GM19467 (cell line): Measurements from ENCODE around the gene IFIT3.
"Not testable (repeated sequence)": the region's sequence is repeated elsewhere in the genome, so short reads cannot be mapped to it uniquely, and the experiment has no call there.

Source experiments
- ATAC-seq: cut with Tn5 transposase; IDR thresholded peaks from one replicate; pipeline ENCODE4 v1.9.1; 2021; ENCODE audit warnings: mild to moderate bottlenecking, moderate library complexity; ENCODE audit not compliant: unreplicated experiment

IFIT3 gene

DNA sequence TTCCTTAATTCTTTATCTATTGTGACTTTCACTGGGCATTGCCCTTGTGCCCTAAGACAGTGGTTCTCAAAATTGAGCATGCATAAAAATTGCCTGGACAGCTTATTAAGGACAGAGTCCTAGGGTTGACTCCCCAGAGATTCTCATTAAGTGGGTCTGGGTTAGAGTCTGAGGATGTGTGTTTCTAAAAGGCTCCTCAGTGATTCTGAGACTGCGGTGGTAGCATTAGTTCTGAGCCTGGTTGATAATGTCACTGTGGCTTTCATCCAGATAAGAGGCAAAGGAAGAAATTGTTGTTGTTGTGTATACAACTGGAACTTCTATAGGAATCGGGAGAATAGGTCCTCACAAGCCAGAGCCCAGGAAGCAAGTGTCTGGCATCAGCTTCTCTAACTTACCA is 24.6 kb upstream of the IFIT3 start:
- ATAC-seq: no peak

DNA sequence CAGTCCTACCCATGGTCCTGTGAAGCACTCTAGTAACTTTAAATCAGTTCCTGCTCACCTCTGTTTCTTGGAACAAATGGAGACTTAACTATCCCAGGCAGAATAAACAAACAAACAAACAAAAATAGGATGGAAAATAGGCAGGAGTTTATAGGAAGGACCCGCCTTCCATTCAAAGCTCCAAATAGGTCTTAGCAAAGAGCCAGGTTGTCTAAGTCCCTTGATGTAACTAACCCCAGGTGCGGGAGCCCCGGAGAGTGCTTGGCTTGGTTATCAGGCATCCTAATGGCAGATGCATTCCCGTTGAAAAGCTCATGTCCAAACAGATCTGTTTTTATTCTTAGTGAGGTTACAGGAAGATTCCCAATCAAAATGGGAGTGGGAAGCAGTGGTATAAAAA is 23.8 kb upstream of the IFIT3 start:
- ATAC-seq: no peak

DNA sequence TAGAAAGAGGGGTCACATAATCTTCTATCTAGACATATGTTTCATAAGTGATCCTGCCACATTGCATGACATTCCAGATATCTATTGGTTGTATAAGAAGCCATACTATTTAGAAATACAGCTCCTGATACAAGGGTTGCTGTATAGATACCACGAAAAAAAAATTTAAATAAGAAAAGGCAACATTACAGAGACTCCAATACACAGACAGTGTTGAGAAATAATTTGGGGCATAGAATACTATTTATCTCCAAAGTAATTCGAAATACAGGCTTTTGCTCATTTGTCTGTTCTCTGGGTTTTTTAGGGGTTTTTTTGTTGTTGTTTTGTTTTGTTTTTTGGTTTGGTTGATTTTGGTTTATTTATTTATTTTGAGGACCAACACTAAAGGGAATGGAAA is 23.4 kb upstream of the IFIT3 start:
- ATAC-seq: no peak

DNA sequence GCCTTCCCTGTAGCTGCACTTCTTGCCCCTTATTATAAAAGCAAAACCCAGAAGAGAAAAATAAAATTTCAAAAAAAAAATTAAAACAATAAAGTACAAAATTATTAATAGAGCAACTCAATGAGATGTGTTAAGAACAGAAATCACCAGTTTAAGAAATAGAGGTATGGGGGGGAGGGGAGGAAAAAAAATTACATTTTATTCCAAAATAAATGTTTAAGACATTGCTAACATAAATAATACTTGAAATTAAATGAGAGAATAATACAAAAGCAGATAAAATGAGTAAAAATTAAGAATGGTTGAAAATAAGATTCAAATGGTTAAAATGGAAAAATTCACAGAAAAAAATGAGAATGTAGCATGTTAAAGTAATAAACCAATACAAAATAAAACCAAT is 22.9 kb upstream of the IFIT3 start:
- no peak for ATAC-seq

DNA sequence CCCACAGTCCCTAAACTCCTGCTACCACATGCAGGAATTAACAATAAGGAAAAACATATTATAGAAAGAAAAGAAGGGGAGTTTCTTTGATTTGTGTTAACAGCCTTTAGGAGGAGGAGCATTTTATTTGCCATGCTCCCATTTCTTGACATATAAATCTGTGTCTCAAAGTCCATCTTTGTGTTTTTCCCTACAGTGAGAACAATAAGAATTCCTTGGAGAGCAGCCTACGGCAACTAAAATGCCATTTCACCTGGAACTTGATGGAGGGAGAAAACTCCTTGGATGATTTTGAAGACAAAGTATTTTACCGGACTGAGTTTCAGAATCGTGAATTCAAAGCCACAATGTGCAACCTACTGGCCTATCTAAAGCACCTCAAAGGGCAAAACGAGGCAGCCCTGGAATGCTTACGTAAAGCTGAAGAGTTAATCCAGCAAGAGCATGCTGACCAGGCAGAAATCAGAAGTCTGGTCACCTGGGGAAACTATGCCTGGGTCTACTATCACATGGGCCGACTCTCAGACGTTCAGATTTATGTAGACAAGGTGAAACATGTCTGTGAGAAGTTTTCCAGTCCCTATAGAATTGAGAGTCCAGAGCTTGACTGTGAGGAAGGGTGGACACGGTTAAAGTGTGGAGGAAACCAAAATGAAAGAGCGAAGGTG is 21.9 kb upstream of the IFIT3 start:
- ATAC-seq: no peak

DNA sequence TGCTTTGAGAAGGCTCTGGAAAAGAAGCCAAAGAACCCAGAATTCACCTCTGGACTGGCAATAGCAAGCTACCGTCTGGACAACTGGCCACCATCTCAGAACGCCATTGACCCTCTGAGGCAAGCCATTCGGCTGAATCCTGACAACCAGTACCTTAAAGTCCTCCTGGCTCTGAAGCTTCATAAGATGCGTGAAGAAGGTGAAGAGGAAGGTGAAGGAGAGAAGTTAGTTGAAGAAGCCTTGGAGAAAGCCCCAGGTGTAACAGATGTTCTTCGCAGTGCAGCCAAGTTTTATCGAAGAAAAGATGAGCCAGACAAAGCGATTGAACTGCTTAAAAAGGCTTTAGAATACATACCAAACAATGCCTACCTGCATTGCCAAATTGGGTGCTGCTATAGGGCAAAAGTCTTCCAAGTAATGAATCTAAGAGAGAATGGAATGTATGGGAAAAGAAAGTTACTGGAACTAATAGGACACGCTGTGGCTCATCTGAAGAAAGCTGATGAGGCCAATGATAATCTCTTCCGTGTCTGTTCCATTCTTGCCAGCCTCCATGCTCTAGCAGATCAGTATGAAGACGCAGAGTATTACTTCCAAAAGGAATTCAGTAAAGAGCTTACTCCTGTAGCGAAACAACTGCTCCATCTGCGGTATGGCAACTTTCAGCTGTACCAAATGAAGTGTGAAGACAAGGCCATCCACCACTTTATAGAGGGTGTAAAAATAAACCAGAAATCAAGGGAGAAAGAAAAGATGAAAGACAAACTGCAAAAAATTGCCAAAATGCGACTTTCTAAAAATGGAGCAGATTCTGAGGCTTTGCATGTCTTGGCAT is 21.1 kb upstream of the IFIT3 start:
- no peak for ATAC-seq

DNA sequence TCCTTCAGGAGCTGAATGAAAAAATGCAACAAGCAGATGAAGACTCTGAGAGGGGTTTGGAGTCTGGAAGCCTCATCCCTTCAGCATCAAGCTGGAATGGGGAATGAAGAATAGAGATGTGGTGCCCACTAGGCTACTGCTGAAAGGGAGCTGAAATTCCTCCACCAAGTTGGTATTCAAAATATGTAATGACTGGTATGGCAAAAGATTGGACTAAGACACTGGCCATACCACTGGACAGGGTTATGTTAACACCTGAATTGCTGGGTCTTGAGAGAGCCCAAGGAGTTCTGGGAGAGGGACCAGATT is 20.6 kb upstream of the IFIT3 start:
- ATAC-seq: no peak

DNA sequence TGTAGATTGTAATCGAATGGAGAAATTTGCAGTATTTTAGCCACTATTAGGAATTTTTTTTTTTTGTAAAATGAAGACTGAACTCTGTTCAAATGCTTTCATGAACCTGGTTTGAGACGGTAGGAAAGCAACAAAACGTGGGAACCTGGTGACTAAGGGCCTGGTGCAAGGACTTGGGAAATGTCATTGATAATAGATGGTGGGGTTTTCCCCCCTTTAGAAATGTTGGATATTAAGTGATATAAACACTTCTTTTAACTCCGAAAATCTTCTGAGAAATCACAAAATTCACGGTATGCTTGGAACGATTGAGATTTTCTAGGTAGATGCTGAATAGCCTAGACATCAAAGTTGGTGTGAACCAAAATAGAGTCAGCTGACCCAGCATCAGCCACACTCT is 19.5 kb upstream of the IFIT3 start:
- ATAC-seq: no peak

DNA sequence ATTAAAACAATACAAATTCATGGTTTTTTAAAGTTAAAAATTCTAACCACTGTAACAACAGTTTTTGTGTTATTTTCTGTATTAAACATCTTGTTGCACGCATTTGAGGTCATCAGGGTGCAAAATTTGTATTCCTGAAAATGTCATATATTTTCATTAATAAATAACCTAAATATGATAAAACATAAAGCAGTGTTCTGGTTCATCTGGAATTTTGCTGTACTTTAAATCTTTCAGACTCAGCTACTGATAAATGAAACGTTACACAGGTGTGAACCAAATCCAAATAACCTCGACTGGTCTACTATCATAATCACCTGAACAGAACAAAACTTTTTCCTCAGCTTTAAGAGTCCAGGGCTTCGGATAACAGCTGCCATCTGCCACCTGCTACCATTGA is 19.1 kb upstream of the IFIT3 start:
- ATAC-seq: no peak

DNA sequence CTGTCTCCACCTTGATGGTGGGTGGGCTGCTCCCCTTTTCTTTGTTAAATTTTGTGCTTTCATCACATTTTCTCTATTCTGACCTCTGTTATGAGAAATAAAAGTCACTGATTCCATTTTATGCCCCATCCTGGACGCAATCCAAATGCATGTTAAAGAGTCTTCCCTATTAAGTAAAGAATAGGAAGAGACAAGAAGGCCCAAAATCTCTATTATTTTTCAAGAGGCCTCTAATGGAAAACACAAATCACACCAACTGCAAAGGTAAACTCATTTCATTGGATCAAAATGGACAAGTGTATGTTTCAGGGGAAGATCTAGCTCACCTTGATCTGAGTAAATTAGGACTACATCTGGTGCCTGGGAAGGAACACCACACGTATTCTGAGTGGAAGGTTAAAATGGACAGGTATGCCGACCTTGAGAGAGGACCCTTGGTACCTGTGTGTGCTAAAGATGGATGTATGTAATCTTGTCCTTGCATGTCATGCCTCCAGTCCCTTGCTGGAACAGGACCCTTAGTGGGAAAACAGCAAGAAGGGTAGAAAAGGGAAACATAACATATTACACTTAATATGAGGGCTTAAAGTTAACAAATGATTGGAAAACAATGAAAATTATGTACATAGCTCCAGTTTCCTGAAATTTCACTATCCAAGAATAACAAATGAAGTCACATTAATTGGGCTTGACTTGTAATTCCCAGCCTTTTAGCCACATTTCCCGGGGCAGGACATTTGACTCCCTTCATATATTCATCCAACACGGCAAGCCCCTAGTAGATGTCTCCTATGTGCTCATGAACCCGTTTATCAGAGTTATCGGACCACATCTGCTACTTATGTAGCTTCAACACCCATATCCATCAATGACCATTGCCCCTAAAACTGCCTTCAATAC is 18.4 kb upstream of the IFIT3 start:
- no peak for ATAC-seq

DNA sequence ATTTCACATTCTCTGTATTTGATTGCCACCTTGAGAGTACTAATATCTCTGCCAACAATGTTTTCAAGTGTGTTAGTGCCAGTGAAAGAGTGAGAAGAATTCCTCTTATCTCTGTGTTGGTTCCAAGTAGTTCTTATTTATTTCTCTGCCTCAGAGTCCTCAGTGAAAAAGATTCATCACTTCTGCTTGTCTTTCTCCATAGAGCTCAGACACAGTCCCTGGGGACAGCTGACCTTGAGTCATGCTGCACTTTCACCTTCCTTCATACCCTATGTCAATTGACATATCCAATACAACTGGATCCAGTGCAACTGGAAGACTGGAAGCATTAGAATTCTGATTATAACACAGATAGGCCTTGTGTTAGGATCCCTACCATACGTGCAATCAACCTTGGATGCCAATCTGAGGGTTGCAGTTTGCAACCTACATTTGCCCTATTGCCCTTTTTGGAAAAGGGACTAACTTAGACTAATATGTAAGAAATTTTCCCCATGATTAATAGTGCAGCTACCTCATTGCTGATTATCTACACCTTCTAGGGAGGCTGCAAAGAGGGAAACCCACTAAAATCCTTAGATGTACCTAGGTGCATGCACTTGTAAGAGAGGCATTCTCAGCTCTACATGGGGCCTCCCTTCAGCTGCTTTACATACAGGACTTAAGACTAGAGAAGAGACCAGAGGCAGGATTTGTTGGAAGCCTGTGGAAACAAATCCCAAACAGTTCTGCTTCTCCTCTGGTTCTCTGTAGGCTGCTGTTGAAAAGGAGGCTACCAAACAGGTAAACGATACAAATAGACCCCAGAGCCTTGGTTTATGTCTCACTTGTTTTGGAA is 17.5 kb upstream of the IFIT3 start:
- no peak for ATAC-seq

DNA sequence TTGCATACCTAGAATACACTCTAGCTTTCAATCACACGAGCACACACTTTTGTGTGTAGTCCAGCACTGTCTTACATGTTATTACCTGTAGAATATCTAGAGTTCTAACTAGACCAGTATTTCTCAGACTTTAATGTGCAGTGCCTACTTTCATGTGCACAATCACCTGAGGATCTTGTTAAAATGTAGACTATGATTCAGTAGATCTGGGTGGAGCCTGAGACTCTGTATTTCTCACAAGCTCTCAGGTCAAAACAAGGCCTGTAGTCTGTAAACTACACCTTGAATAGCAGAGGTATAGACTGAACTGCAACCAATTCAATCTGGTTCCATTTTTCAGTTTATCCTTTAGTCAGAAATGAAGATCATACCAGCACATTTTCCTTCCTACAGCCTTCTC is 14.8 kb upstream of the IFIT3 start:
- ATAC-seq: no peak

DNA sequence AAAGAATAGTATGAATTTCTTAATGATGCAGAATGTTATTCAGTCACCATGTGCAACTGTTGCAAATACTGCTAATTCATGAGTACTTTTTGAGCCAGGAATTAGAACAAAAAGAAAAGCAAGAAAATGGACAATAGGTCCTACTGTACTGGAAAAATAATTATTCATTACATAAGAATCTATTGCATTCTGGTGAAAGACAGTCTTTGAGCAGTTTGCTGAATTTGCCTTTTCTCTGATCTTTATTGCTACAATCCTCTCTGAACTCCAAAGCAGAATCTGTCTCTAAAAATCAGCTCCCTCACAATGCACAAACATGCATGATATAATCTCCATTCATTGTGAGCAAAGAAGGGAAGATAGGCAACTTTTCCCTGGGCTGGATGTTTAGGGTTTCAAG is 13.1 kb upstream of the IFIT3 start:
- ATAC-seq: no peak

DNA sequence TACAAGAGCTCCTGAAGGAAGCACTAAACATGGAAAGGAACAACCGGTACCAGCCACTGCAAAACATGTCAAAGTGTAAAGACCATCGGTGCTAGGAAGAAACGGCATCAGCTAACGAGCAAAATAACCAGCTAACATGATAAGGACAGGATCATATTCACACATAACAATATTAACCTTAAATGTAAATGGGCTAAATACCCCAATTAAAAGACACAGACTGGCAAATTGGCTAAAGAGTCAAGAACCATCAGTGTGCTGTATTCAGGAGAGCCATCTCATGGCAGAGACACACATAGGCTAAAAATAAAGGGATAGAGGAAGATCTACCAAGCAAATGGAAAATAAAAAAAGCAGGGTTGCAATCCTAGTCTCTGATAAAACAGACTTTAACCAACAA is 9.8 kb upstream of the IFIT3 start:
- not testable (repeated sequence) for ATAC-seq

DNA sequence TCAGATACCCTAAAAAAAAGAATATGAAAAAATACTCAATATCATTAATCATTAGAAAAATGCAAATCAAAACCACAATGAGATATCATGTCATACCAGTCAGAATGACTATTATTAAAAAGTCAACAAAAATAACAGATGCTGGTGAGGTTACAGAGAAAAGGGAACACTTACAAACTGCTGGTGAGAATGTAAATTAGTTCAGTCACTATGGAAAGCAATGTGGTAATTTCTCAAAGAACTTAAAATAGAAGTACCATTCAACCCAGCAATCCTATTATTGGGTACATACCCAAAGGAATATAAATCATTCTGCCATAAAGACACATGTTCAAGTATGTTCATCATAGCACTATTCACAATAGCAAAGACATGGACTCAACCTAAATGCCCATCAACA is 2.7 kb upstream of the IFIT3 start:
- ATAC-seq: not testable (repeated sequence)

DNA sequence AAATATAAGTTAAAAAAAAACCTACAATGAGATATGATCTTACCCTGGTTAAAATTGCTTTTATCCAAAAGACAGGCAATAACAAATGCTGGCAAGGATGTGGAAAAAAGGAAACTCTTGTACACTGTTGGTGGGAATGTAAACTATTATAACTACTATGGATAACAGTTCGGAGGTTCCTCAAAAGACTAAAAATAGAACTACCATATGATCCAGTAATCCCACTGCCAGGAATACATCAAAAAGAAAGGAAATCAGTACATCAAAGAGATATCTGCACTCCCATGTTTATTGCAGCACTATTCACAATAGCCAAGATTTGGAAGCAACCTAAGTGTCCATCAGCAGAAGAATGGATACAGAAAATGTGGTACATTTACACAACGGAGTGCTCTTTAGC is 1.9 kb upstream of the IFIT3 start:
- not testable (repeated sequence) for ATAC-seq

DNA sequence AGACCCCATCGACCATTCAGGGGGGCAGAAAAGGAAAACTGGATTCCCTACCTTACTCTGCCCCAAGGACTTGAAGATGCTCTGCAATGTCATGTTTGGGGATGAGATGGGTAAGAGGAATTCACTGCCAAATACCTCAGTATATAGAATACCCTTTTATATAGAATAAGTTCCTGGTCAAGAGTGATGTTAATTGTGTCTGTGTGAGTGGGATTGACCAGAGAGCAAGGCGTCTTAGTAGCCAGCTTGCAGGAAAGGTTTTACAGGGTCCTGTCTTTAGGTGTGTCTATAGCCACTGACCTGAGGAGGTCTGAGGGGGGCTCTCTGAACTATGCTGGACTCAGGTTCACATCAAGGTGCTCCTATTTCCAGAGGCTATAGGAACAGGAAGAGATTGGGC is 1.4 kb downstream of the IFIT3 start:
- no peak for ATAC-seq

DNA sequence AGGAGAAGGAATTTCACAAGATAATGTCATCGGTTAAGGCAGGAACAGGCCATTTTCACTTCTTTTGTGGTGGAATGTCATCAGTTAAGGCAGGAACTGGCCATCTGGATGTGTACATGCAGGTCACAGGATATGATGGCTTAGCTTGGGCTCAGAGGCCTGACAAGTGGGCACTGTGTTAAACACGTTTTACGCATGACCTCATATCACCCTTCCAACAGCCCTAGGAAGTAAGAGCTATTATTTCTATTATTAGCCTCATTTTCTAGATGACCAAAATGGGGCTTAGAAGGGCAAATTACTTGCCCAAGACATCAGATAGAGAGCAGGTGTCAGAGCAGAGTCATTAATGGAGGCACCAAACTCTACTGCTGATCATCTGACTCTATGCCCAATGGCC is 2.2 kb downstream of the IFIT3 start:
- not testable (repeated sequence) for ATAC-seq

DNA sequence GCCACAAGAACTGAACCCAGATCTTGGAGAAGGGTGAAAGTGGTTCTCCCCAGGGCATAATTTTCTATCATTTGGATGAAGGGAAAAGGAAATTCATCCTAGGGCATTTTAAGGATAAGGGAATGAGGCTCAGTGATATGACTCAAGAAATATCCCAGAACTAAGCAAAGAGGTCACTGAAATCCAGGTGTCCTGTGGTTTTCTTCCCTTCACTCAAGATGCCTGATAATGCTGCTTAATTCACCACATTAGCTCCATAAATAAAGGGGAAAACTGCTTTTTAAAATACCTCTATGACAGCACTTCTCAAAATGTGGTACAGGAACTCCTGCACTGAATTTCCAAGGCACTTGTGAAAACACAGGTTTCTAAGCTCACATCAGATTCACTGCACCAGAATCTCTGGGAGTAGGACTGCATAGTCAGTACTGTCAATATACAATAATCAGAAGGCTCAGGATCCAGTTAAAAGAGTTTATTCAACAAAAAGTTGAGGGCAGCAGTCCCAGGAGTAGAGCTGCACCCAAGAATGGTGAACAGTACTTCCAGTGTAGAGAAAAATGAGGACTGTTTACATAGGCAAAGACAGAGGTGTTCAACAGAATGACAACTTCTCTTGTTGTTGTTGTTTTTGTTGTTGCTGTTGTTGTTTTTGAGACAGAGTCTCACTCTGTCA is 2.9 kb downstream of the IFIT3 start:
- ATAC-seq: no peak

DNA sequence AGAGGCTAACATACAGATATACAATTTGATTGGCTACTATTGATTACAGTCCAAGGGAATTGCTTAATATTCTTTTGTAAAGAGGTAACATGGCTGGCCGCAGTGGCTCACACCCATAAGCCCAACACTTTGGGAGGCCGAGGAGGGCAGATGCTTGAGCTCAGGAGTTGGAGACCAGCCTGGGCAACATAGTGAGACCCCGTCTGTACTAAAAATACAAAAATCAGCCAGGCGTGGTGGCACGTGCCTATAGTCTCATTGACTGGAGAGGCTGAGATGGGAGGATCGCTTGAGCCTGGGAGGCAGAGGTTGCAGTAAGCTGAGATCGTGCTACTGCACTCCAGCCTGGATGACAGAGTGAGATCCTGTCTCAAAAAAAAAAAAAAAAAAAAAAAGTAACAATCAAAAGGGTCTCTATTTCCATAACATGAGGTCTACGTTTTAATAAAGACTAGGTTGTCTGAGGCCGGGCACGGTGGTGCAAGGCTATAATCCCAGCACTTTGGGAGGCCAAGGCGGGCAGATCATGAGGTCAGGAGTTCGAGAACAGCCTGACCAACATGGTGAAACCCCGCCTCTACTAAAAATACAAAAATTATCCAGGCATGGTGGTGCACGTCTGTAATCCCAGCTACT is 3.8 kb downstream of the IFIT3 start:
- ATAC-seq: not testable (repeated sequence)
